KOPT-K1 (cell line): ENCODE results near the gene IVL.

Experiments used
- H3K27ac ChIP-seq: fragments of 200-600 bp; sonication (generic); 2 replicates; pipeline ENCODE4 v1.5.1; 2016; ENCODE audit warnings: antibody characterized with exemption, mild to moderate bottlenecking, low read depth, low read length; ENCODE audit not compliant: poor library complexity, severe bottlenecking
- H3K36me3 ChIP-seq: fragments of 200-600 bp; sonication (generic); 2 replicates; pipeline ENCODE4 v1.5.1; 2017; ENCODE audit warnings: antibody characterized with exemption, mild to moderate bottlenecking, low read length, moderate library complexity; ENCODE audit not compliant: insufficient read depth
- H3K9me3 ChIP-seq: fragments of 200-600 bp; sonication (generic); 2 replicates; pipeline ENCODE4 v1.5.1; 2017; ENCODE audit warnings: antibody characterized with exemption, low read length, mild to moderate bottlenecking; ENCODE audit not compliant: insufficient read depth, poor library complexity, severe bottlenecking

IVL gene

GRCh38 chr1:152957561-152957960 is 49.2 kb downstream of the IVL start:
- Histone ChIP-seq H3K9me3 (no peaks in the 10 kb centered on the region), H3K36me3 (no peaks in the 10 kb centered on the region), H3K27ac (no peak overlapping the region)

- Histone ChIP-seq H3K36me3 (no peaks in the 10 kb centered on the region), H3K27ac (no peak overlapping the region), H3K9me3 (no peaks in the 10 kb centered on the region)
Measured at GRCh38 chr1:152959273-152959672, 50.9 kb downstream of the IVL start.

- Histone ChIP-seq H3K36me3 (no peaks in the 10 kb centered on the region), H3K27ac (no peak overlapping the region)
Measured at GRCh38 chr1:152959801-152960451, 51.6 kb downstream of the IVL start.

GRCh38 chr1:152960452-152961044 is 52.2 kb downstream of the IVL start:
- Histone ChIP-seq H3K27ac (no peak overlapping the region), H3K36me3 (no peaks in the 10 kb centered on the region), H3K9me3 (no peaks in the 10 kb centered on the region)

More at GRCh38 chr1:152959801-152960451, 51.6 kb downstream of the IVL start:
- H3K9me3 ChIP-seq = no peaks in the 10 kb centered on the region
